GM21381 (cell line): ENCODE data around the gene PLEKHN1.

ENCODE experiments used
- ATAC-seq: cut with Tn5 transposase; IDR thresholded peaks from one replicate; pipeline ENCODE4 v1.9.1; 2021; ENCODE audit warnings: mild to moderate bottlenecking, moderate library complexity; ENCODE audit not compliant: unreplicated experiment

Gene PLEKHN1

GRCh38 chr1:1022302-1023009 lies 56.2 kb downstream of the PLEKHN1 start:
- no peak for ATAC-seq

DNA sequence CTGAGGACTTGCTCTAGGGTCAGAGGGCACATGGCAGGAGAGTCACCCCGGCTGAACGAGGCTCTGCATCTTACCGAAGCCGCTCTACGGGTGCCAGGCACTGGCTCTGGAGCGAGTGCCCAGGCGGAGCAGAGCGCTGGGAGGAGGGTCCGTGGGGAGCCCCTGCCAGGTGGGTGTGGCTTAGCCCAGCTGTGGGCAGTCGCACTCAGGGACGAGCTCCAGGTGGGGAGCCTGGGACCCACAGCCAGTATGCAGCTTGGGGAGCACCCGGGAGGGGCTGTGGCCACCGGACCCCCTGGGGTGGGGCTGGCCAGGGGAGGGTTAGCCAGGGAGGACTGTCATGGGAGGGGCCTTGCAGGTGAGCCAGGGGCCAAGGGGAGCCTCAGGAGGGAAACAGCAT lies 57.4 kb downstream of the PLEKHN1 start:
- no peak for ATAC-seq

- no peak for ATAC-seq
Measured at GRCh38 chr1:1024149-1024770, 58.0 kb downstream of the PLEKHN1 start.

- no peak for ATAC-seq
Measured at GRCh38 chr1:1024771-1025699, 58.8 kb downstream of the PLEKHN1 start.
